Testis (tissue), 3 donors: ENCODE results near the gene RAD52. TPM values are rescaled to one million over a fixed set of nuclear protein-coding genes. Genes with fewer than 3 reads are reported as not detected.

Source experiments
- DNase-seq: peaks from one replicate; pipeline ENCODE4 v3.0.0-alpha.2; 2019
- H3K27ac ChIP-seq, 2 donors: fragments of 200-600 bp; sonication (generic); one replicate each; pipeline ENCODE4 v1.5.1; 2019
- H3K27me3 ChIP-seq: fragments of 200-600 bp; sonication (generic); one replicate; pipeline ENCODE4 v1.5.1; 2019
- H3K36me3 ChIP-seq: fragments of 200-600 bp; sonication (generic); one replicate; pipeline ENCODE4 v1.5.1; 2017; ENCODE audit warnings: low read depth; ENCODE audit errors: missing control alignments
- H3K4me1 ChIP-seq: fragments of 200-600 bp; sonication (generic); one replicate; pipeline ENCODE4 v1.5.1; 2019
- H3K4me3 ChIP-seq, 2 donors: fragments of 200-600 bp; sonication (generic); one replicate each; pipeline ENCODE4 v1.5.1; 2017 to 2019
- H3K9me3 ChIP-seq: fragments of 200-600 bp; sonication (generic); one replicate; pipeline ENCODE4 v1.5.1; 2017
- POLR2A ChIP-seq: fragments of 450-650 bp; IDR thresholded peaks from one replicate; pipeline ENCODE4 v1.6.1; 2017; ENCODE audit warnings: antibody characterized with exemption, mild to moderate bottlenecking, moderate library complexity
- WGBS, 2 donors: methylation state at CpG; one replicate each; pipeline ENCODE4 v1.1.5; 2018; 5-methylcytosine and 5-hydroxymethylcytosine counted together
- intact Hi-C: fragments of 100-400 bp; cut with DNase I; formaldehyde crosslinking; loops from one replicate; pipeline ENCODE4 v1.15.1; 2023; ENCODE audit warnings: low total_unique reads
- polyA plus RNA-seq: library from polyadenylated mRNA; stranded (reverse); fragments of 350-450 nt; fragmentation: Illumina TruSeq; extraction: RNeasy Lipid Tissue Mini Kit (QIAGEN cat#74804); gene quantifications from one replicate; pipeline ENCODE4 v1.2.3, GENCODE V29; 2014; ENCODE audit warnings: low read depth, low replicate concordance; ENCODE audit not compliant: insufficient read depth
- total RNA-seq, 2 donors: library from RNA; depleted of rRNA; stranded (reverse); fragments of >200 nt; gene quantifications; one replicate each; pipeline ENCODE4 v1.2.3, GENCODE V29; 2016
- TF ChIP-seq, protein P1 (sequence below), 3 experiments: fragments of 450-650 bp in 2 of 3; fragments of 200-600 bp in 1 of 3; sonication (generic) in 1 of 3; IDR thresholded peaks; one replicate each; pipeline ENCODE4 v1.5.1; 2016 to 2019; ENCODE audit warnings: antibody characterized with exemption in 3 of 3, mild to moderate bottlenecking in 2 of 3, moderate library complexity in 1 of 3

RAD52 gene
- total and polyA plus RNA-seq, 3 donors from 2014 or later: 17.2 to 29.1 (median 20.9) TPM

DNA sequence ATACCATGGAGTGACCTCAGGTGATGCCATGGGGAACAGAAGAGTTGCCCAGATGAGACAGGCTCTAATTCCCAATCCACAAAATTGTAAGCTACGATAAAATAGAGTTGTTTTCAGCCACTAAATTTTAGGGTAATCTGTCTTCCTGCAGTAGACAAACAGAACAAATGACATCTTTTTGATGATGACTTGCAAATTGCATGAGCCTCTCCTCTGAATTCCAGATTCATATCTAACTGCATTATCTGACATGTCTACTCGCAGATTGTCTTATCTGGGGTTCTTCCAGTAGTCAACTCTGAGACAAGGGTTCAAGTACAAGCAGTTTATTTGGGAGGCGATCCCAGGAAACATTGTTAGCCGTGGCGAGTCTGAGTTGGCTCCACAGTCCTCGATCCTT lies 27.1 kb upstream of the RAD52 start:
- H3K4me1 ChIP-seq: no peaks in the 10 kb centered on the region
- H3K36me3 ChIP-seq: no peaks in the 10 kb centered on the region
- no peak for TF ChIP-seq POLR2A
- TF ChIP-seq, protein P1, sequence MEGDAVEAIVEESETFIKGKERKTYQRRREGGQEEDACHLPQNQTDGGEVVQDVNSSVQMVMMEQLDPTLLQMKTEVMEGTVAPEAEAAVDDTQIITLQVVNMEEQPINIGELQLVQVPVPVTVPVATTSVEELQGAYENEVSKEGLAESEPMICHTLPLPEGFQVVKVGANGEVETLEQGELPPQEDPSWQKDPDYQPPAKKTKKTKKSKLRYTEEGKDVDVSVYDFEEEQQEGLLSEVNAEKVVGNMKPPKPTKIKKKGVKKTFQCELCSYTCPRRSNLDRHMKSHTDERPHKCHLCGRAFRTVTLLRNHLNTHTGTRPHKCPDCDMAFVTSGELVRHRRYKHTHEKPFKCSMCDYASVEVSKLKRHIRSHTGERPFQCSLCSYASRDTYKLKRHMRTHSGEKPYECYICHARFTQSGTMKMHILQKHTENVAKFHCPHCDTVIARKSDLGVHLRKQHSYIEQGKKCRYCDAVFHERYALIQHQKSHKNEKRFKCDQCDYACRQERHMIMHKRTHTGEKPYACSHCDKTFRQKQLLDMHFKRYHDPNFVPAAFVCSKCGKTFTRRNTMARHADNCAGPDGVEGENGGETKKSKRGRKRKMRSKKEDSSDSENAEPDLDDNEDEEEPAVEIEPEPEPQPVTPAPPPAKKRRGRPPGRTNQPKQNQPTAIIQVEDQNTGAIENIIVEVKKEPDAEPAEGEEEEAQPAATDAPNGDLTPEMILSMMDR (IDR thresholded peaks at IDR 0.05): no peak
- intact Hi-C loops: no loop called here
- 79 to 88% methylated on average over 6 of the region's 6 CpGs for WGBS, 2 donors
- no peak overlapping the region for H3K27ac ChIP-seq
- H3K4me3 ChIP-seq: no peak overlapping the region
- DNase-seq: no peak
- H3K27me3 ChIP-seq: no peaks in the 10 kb centered on the region
- no peaks in the 10 kb centered on the region for H3K9me3 ChIP-seq

DNA sequence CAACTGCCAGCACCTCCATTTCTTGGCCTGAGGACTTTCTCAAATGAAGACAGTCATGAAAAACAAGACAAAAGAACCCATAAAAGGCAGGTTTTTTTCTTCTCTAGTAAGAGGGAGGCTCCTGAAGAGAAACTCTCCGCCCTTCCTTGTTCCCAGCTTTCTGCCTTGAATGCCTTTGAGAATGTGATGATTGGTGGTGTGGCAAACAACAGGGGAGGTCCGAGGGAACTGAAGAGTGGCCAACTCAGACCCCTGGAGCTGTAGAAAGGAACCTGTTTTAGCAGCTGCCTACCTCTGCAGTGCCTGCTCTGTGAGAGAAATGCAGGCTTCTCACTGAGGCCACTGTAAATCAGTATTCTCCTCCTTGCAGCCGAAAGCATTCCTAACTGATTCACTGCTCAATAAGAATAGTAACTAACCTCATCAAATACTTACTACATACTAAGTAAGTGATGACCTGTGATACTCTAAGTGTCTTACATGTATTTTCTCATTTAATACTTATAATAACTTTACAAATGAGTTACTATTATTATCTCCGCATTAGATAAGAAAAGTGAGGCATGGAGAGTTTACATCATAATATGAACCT lies 24.9 kb upstream of the RAD52 start:
- no peaks in the 10 kb centered on the region for H3K9me3 ChIP-seq
- intact Hi-C loops: no loop called here
- DNase-seq: no peak
- no peaks in the 10 kb centered on the region for H3K27me3 ChIP-seq
- no peaks in the 10 kb centered on the region for H3K4me1 ChIP-seq
- H3K4me3 ChIP-seq: no peak overlapping the region
- whole genome bisulfite sequencing, 2 donors: 85 to 93% methylated on average over 4 of the region's 4 CpGs
- TF ChIP-seq, protein P1 (IDR thresholded peaks at IDR 0.05): no peak
- TF ChIP-seq POLR2A: no peak
- H3K36me3 ChIP-seq: no peaks in the 10 kb centered on the region
- no peak overlapping the region for H3K27ac ChIP-seq

DNA sequence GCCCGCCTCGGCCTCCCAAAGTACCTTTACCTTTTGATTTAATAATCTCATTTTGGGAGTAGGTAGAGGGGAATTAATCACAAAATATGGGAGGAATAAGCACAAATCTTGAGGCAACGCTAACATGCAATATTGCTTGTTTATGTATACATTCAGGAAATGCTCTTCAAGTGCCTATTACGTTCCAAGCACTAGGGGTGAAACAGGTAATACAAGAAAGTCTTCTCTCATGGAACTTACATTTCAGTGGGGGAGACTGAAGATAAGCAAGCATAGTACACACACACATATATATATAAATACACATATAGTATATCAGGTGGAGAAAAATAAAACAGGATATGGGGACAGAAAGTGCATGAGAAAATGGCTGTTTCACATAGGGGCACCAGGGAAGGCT lies 22.5 kb upstream of the RAD52 start:
- Histone ChIP-seq H3K27me3 (no peaks in the 10 kb centered on the region), H3K9me3 (no peaks in the 10 kb centered on the region), H3K4me3 (no peak overlapping the region), H3K27ac (no peak overlapping the region), H3K36me3 (no peaks in the 10 kb centered on the region), H3K4me1 (peaks cover 4% of the 10 kb centered on the region)
- TF ChIP-seq, protein P1 (IDR thresholded peaks at IDR 0.05): no peak
- TF ChIP-seq POLR2A: no peak
- no peak for DNase-seq
- intact Hi-C loops: no loop called here
- 75 to 85% methylated on average over 4 of the region's 4 CpGs for WGBS, 2 donors

DNA sequence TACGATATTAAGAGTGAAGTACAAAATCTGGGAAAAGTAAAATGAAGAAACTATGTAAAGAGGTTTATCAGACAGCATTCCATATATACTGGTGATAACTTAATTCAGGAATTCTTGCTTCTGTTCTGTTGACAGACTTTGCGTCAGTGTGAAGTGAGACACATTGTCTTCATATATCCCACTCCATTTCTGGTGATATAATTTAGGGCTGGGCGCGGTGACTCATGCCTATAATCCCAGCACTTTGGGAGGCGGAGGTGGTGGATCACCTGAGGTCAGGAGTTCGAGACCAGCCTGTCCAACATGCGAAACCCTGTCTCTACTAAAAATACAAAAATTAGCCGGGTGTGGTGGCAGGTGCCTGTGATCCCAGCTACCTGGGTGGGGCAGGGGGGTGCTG lies 20.3 kb upstream of the RAD52 start:
- no peak for DNase-seq

DNA sequence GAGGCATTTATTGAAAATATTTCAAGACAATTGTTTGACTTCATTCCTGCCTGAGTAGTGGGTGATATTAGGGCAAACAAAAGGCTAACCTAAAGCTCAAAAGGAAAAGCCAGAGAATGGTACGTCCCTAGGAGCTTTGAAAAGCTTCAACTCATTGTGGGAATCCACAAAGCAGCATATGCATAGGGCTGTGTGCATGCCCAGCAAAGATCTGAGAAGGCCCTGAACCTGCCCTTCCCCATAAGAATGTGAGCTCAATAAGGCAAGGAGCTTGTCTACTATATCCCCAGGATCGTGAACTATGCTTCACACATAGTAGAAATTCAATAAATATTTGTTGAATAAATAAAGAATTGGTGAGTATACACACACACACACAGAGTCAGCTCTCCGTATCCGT lies 19.1 kb upstream of the RAD52 start:
- H3K9me3 ChIP-seq: no peaks in the 10 kb centered on the region
- DNase-seq: no peak
- TF ChIP-seq, protein P1 (IDR thresholded peaks at IDR 0.05): no peak
- no peak for TF ChIP-seq POLR2A
- H3K27me3 ChIP-seq: no peaks in the 10 kb centered on the region
- peaks cover 4% of the 10 kb centered on the region for H3K4me1 ChIP-seq
- no peaks in the 10 kb centered on the region for H3K36me3 ChIP-seq
- no peak overlapping the region for H3K4me3 ChIP-seq
- no peak overlapping the region for H3K27ac ChIP-seq
- intact Hi-C loops: no loop called here
- 71 to 74% methylated on average over 4 of the region's 4 CpGs for WGBS, 2 donors

More for the DNA sequence above, 20.3 kb upstream of the RAD52 start:
- 88% methylated on average over 8 of the region's 8 CpGs for WGBS, 2 donors
- H3K27me3 ChIP-seq: no peaks in the 10 kb centered on the region
- no peaks in the 10 kb centered on the region for H3K9me3 ChIP-seq
- peaks cover 4% of the 10 kb centered on the region for H3K4me1 ChIP-seq
- no peak overlapping the region for H3K4me3 ChIP-seq
- TF ChIP-seq POLR2A: no peak
- TF ChIP-seq, protein P1 (IDR thresholded peaks at IDR 0.05): no peak
- H3K36me3 ChIP-seq: no peaks in the 10 kb centered on the region
- intact Hi-C loops: no loop called here
- H3K27ac ChIP-seq: no peak overlapping the region
